Neural progenitor cell (in vitro differentiated cells): ENCODE measurements around the gene PARS2.

ENCODE experiments used
- CTCF ChIP-seq: fragments of 200-600 bp; sonication (generic); IDR thresholded peaks from 2 replicates; pipeline ENCODE4 v1.5.1; 2017; ENCODE audit warnings: antibody characterized with exemption, mild to moderate bottlenecking
- EZH2 ChIP-seq: fragments of 200-600 bp; sonication (generic); IDR thresholded peaks from 2 replicates; pipeline ENCODE4 v1.6.1; 2017; ENCODE audit warnings: antibody characterized with exemption, mild to moderate bottlenecking, moderate library complexity

GRCh38 chr1:54809496-54810074 lies 45.3 kb upstream of the PARS2 start:
- no peak for TF ChIP-seq EZH2
- TF ChIP-seq CTCF: no peak
